ENCODE measurements around the gene C16orf96. TPM values are rescaled to one million over a fixed set of nuclear protein-coding genes. Genes with fewer than 3 reads are reported as not detected.

Gene C16orf96
- total RNA-seq, 1 donor from 2014 or later, result not detected

DNA sequence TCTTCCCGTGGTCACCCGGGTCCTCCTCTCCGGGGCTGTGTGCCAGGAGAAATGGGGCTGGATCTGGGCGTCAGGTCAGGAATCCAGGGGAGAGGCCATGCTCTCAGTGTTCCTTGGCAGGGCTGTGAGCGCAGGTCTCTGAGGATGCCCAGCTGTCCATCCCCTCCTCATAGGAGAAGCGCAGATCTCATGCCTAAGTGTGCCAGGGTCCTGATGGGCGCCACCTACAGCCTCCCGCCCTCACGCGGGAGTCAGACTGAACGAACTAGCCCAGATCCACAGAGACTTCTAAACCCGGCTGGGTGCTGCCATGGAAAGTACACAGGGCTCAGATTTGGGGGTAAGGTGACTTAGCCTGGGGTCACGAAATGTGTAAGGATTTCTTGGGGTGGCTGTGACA is 92.8 kb downstream of the C16orf96 start:
- FAIRE-seq (no peak), DNase-seq (ENCODE audit: low read depth) (no peak)
- Histone ChIP-seq H3K27me3 (ENCODE audit: control insufficient read depth, insufficient read depth, low read length) (no peaks in the 10 kb centered on the region), H3K4me3 (ENCODE audit: low read depth, low read length) (no peak overlapping the region), H3K36me3 (ENCODE audit: control insufficient read depth, insufficient read depth, low read length) (peaks cover 24% of the 10 kb centered on the region)
- TF ChIP-seq, protein P1, sequence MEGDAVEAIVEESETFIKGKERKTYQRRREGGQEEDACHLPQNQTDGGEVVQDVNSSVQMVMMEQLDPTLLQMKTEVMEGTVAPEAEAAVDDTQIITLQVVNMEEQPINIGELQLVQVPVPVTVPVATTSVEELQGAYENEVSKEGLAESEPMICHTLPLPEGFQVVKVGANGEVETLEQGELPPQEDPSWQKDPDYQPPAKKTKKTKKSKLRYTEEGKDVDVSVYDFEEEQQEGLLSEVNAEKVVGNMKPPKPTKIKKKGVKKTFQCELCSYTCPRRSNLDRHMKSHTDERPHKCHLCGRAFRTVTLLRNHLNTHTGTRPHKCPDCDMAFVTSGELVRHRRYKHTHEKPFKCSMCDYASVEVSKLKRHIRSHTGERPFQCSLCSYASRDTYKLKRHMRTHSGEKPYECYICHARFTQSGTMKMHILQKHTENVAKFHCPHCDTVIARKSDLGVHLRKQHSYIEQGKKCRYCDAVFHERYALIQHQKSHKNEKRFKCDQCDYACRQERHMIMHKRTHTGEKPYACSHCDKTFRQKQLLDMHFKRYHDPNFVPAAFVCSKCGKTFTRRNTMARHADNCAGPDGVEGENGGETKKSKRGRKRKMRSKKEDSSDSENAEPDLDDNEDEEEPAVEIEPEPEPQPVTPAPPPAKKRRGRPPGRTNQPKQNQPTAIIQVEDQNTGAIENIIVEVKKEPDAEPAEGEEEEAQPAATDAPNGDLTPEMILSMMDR (IDR thresholded peaks at IDR 0.05; ENCODE audit: insufficient read depth, low read length, severe bottlenecking), result no peak

DNA sequence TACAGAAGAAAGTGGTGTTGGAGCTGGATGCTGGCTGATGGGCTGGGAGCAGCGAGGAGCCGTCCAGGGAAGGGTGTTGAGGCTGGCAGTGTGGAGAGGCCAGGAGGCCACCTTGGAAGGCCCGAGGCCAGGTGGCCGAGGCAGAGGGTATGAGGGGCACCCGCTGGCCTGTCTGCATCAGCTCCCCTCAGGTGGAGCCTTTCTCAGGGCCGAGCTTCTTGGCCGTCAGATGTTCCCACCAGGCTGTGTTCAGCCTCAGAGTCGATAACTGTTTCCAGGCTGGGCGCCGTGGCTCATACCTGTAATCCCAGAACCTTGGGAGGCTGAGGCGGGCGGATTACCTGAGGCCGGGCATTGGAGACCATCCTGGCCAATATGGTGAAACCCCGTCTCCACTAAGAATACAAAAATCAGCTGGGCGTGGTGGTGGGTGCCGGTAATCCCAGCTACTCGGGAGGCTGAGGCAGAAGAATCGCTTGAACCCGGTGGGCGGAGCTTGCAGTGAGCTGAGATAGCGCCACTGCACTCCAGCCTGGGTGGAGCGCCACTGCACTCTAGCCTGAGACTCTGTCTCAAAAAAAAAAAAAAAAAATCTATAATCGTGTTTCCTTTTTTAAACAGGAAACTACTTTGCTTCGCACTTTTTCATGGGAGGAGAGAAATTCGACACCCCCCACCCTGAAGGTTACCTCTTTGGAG is 93.8 kb downstream of the C16orf96 start:
- FAIRE-seq (no peak), DNase-seq (ENCODE audit: low read depth) (no peak)
- TF ChIP-seq, protein P1 (IDR thresholded peaks at IDR 0.05; ENCODE audit: insufficient read depth, low read length, severe bottlenecking), result no peak
- peaks cover 28% of the 10 kb centered on the region for H3K36me3 ChIP-seq (ENCODE audit: control insufficient read depth, insufficient read depth, low read length)
- no peak overlapping the region for H3K4me3 ChIP-seq (ENCODE audit: low read depth, low read length)
- no peaks in the 10 kb centered on the region for H3K27me3 ChIP-seq (ENCODE audit: control insufficient read depth, insufficient read depth, low read length)

Other genes starting within 250 kb of the C16orf96 start
- gene GLIS2, start 240.3 kb upstream of the C16orf96 start, total RNA-seq, result 0.53 and 0.77 TPM in 2 replicates
- 50.3 and 54.8 TPM in 2 replicates for gene PAM16, start 205.0 kb upstream of the C16orf96 start, total RNA-seq
- 6.6 and 10.0 TPM in 2 replicates for gene VASN, start 184.5 kb upstream of the C16orf96 start, total RNA-seq
- gene CORO7, start 139.7 kb upstream of the C16orf96 start, total RNA-seq, result 7.6 and 15.6 TPM in 2 replicates
- 62.9 and 74.8 TPM in 2 replicates for gene DNAJA3, start 130.5 kb upstream of the C16orf96 start, total RNA-seq
- 62.7 and 69.4 TPM in 2 replicates for gene NMRAL1, start 81.7 kb upstream of the C16orf96 start, total RNA-seq
- gene HMOX2, start 79.9 kb upstream of the C16orf96 start, total RNA-seq, result 66.1 and 92.7 TPM in 2 replicates
- gene CDIP1, start 17.6 kb upstream of the C16orf96 start, total RNA-seq, result 7.4 and 9.5 TPM in 2 replicates
- gene UBALD1, start 58.5 kb downstream of the C16orf96 start, total RNA-seq, result 3.7 and 4.7 TPM in 2 replicates
- 6.1 and 10.1 TPM in 2 replicates for gene MGRN1, start 68.5 kb downstream of the C16orf96 start, total RNA-seq
- gene NUDT16L1, start 137.2 kb downstream of the C16orf96 start, total RNA-seq, result 21.1 and 34.8 TPM in 2 replicates
- 13.3 and 16.8 TPM in 2 replicates for gene ANKS3, start 177.9 kb downstream of the C16orf96 start, total RNA-seq
- gene DNAAF8, start 178.2 kb downstream of the C16orf96 start, total RNA-seq, result under 0.01 and 0.26 TPM in 2 replicates
- gene ZNF500, start 210.8 kb downstream of the C16orf96 start, total RNA-seq, result 5.8 TPM in 2 replicates
- gene SEPTIN12, start 232.0 kb downstream of the C16orf96 start, total RNA-seq, result not detected in 2 replicates
- gene SMIM22, start 239.0 kb downstream of the C16orf96 start, total RNA-seq, result 0.79 and 9.0 TPM in 2 replicates
- gene ROGDI, start 246.3 kb downstream of the C16orf96 start, total RNA-seq, result 16.1 and 19.8 TPM in 2 replicates

Measured in bronchial epithelial cell (primary cell).